Hematopoietic multipotent progenitor cell treated with erythropoietin and hydrocortisone succinate and interleukin-3 and kit ligand, for 4 days (in vitro differentiated cells): ENCODE results near the gene CNTN6.

Experiments
- DNase-seq: peaks from one replicate; pipeline ENCODE4 v3.0.0-alpha.2; 2015

CNTN6 gene

GRCh38 chr3:1442271-1442670 is 349.4 kb downstream of the CNTN6 start:
- DNase-seq, result no peak

GRCh38 chr3:1444195-1444594 is 351.4 kb downstream of the CNTN6 start:
- no peak for DNase-seq

GRCh38 chr3:1446531-1446930 is 353.7 kb downstream of the CNTN6 start:
- DNase-seq, result no peak

GRCh38 chr3:1447452-1447851 is 354.6 kb downstream of the CNTN6 start:
- DNase-seq, result no peak

- DNase-seq, result no peak
These were observed 355.6 kb downstream of the CNTN6 start for GRCh38 chr3:1448443-1448842.
